ENCODE measurements around the gene CELF6.
"Not testable (repeated sequence)": the region's sequence is repeated elsewhere in the genome, so short reads cannot be mapped to it uniquely, and the experiment has no call there.

Gene CELF6

DNA sequence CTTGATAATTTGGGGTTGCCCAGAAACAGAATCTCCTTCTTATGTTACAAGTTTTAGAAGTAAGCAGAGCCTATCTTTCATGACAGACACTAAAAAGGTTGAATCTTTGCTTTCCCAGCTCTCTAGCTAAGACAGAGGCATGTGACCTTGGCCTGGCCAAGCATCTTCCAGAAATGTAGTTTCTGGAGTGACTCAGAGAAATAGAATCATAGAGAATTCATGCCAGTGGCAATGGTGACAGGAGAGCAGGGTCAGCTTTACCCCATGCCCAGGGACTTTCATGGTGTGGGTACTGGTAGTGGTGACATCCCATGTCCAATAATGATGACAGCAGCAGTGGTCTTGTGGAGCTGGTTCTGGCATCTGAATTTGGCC is 43.6 kb downstream of the CELF6 start:
- H3K36me3 ChIP-seq (ENCODE audit: control insufficient read depth in 5 of 5, insufficient read depth in 5 of 5, low read length in 5 of 5), result no peaks in the 10 kb centered on the region
- no peak overlapping the region for H3K9ac ChIP-seq (ENCODE audit: low read length in 5 of 5)
- no peak overlapping the region for H3K4me3 ChIP-seq (ENCODE audit: low read depth in 1 of 5, low read length in 5 of 5)
- no peak overlapping the region for H3K27ac ChIP-seq (ENCODE audit: low read depth, low read length)
- peaks cover 2 to 31% (median 29%) of the 10 kb centered on the region in 5 donors for H3K4me1 ChIP-seq (ENCODE audit: control insufficient read depth in 5 of 5, insufficient read depth in 5 of 5, low read length in 5 of 5)
- no peaks in the 10 kb centered on the region for H3K27me3 ChIP-seq (ENCODE audit: control insufficient read depth in 5 of 5, insufficient read depth in 4 of 5, low read length in 5 of 5)
- H3K9me3 ChIP-seq (ENCODE audit: control insufficient read depth in 5 of 5, low read length in 5 of 5), result no peaks in the 10 kb centered on the region

DNA sequence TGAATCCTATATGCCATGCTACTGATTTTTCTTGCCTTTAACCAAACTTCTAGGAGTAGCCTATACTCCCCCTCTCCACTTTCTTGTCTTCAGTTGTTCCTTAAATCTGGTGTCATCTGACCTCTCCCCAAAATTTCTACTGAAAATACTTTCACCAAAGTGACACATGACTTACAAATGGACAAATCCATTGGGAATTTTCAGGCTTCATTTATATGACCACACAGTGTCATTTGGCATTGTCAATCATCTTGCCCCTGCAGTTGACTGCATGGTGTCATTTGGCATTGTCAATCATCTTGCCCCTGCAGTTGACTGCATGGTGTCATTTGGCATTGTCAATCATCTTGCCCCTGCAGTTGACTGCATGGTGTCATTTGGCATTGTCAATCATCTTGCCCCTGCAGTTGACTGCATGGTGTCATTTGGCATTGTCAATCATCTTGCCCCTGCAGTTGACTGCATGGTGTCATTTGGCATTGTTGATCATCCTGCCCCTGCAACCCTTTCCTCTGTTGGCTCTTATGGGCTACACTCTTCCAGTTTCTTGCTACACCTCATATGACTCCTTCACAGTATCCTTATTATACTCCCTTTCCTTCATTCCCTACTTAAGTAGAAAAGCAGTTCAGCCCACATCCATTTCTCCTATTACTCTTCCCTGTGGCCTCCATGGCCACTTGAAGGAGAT is 44.2 kb downstream of the CELF6 start:
- not testable (repeated sequence) for H3K27ac ChIP-seq (ENCODE audit: low read depth, low read length); H3K4me3 ChIP-seq (ENCODE audit: low read depth in 1 of 5, low read length in 5 of 5); H3K9ac ChIP-seq (ENCODE audit: low read length in 5 of 5); H3K27me3 ChIP-seq (ENCODE audit: control insufficient read depth in 5 of 5, insufficient read depth in 4 of 5, low read length in 5 of 5); H3K9me3 ChIP-seq (ENCODE audit: control insufficient read depth in 5 of 5, low read length in 5 of 5); H3K36me3 ChIP-seq (ENCODE audit: control insufficient read depth in 5 of 5, insufficient read depth in 5 of 5, low read length in 5 of 5)
- H3K4me1 ChIP-seq (ENCODE audit: control insufficient read depth in 5 of 5, insufficient read depth in 5 of 5, low read length in 5 of 5), result peaks cover 2 to 31% (median 29%) of the 10 kb centered on the region in 5 donors

DNA sequence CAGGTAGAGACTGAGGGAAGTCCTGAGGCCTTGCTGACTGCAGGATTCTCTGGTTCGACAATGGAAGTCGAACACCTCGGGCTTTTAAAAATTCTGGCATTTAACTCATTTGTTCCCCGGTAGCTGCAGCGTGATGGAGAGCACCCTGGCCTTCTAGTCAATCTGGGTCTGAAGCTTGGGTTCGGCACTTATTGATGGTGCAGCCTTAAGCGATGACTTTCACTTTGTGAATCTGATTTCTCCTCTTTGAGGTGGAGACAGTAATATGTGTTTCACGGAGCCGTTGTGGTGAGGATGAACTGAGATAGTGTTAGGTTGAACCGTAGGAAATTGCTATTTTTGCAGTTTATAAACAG is 47.0 kb downstream of the CELF6 start:
- H3K9ac ChIP-seq (ENCODE audit: low read length in 5 of 5), result peak overlapping the region in 4 of 5 donors; percentile 11 to 80 (median 68)
- H3K9me3 ChIP-seq (ENCODE audit: control insufficient read depth in 5 of 5, low read length in 5 of 5), result no peaks in the 10 kb centered on the region
- peaks cover 0 to 10% (median 2%) of the 10 kb centered on the region in 5 donors for H3K36me3 ChIP-seq (ENCODE audit: control insufficient read depth in 5 of 5, insufficient read depth in 5 of 5, low read length in 5 of 5)
- no peaks in the 10 kb centered on the region for H3K27me3 ChIP-seq (ENCODE audit: control insufficient read depth in 5 of 5, insufficient read depth in 4 of 5, low read length in 5 of 5)
- H3K27ac ChIP-seq (ENCODE audit: low read depth, low read length), result peak overlapping the region; percentile 3
- H3K4me3 ChIP-seq (ENCODE audit: low read depth in 1 of 5, low read length in 5 of 5), result peak overlapping the region; percentile 39 to 87 (median 76)
- H3K4me1 ChIP-seq (ENCODE audit: control insufficient read depth in 5 of 5, insufficient read depth in 5 of 5, low read length in 5 of 5), result peaks cover 2 to 25% (median 22%) of the 10 kb centered on the region in 5 donors

- Histone ChIP-seq H3K4me1 (ENCODE audit: control insufficient read depth in 5 of 5, insufficient read depth in 5 of 5, low read length in 5 of 5) (peaks cover 2 to 25% (median 22%) of the 10 kb centered on the region in 5 donors), H3K36me3 (ENCODE audit: control insufficient read depth in 5 of 5, insufficient read depth in 5 of 5, low read length in 5 of 5) (peaks cover 1 to 15% (median 3%) of the 10 kb centered on the region in 5 donors), H3K9ac (ENCODE audit: low read length in 5 of 5) (peak within 1 kb of the TSS; percentile 91 to 98 (median 96)), H3K4me3 (ENCODE audit: low read depth in 1 of 5, low read length in 5 of 5) (peak within 1 kb of the TSS; percentile 83 to 88 (median 87)), H3K27ac (ENCODE audit: low read depth, low read length) (peak within 1 kb of the TSS; percentile 75), H3K9me3 (ENCODE audit: control insufficient read depth in 5 of 5, low read length in 5 of 5) (no peaks in the 10 kb centered on the region), H3K27me3 (ENCODE audit: control insufficient read depth in 5 of 5, insufficient read depth in 4 of 5, low read length in 5 of 5) (no peaks in the 10 kb centered on the region)
Observed at GRCh38 chr15:72272213-72272996, 47.6 kb downstream of the CELF6 start, which contains the start of gene PARP6. TSS of gene PARP6 (minus strand) at chr15:72272554. CDS start at chr15:72267477, 5,077 bp downstream.

GRCh38 chr15:72271895-72272212 is 48.1 kb downstream of the CELF6 start:
- H3K36me3 ChIP-seq (ENCODE audit: control insufficient read depth in 5 of 5, insufficient read depth in 5 of 5, low read length in 5 of 5), result peaks cover 7 to 21% (median 7%) of the 10 kb centered on the region in 5 donors
- no peaks in the 10 kb centered on the region for H3K9me3 ChIP-seq (ENCODE audit: control insufficient read depth in 5 of 5, low read length in 5 of 5)
- peaks cover 2 to 25% (median 22%) of the 10 kb centered on the region in 5 donors for H3K4me1 ChIP-seq (ENCODE audit: control insufficient read depth in 5 of 5, insufficient read depth in 5 of 5, low read length in 5 of 5)
- H3K4me3 ChIP-seq (ENCODE audit: low read depth in 1 of 5, low read length in 5 of 5), result peak overlapping the region; percentile 83 to 88 (median 87)
- H3K9ac ChIP-seq (ENCODE audit: low read length in 5 of 5), result peak overlapping the region; percentile 91 to 98 (median 96)
- peak overlapping the region; percentile 75 for H3K27ac ChIP-seq (ENCODE audit: low read depth, low read length)
- H3K27me3 ChIP-seq (ENCODE audit: control insufficient read depth in 5 of 5, insufficient read depth in 4 of 5, low read length in 5 of 5), result no peaks in the 10 kb centered on the region

DNA sequence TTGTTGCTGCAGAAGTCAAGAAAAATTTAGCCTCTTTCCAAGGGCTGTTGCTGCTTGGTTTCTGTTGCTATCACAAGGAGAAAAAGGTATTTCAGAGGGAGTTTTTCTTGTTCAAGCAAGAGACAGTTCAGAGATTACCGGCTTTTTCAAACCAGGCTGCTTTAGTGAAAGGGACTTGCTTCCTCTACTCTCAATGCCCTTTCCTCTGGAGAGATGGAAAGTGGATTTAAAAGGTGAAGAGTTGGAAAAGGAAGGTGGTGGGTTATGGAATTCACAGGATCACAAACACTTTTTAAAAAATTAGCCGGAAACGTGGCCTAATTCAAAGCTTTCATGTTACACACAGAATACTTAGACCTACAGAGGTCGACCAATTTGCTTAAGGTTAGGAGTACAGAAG is 48.7 kb downstream of the CELF6 start:
- peak overlapping the region in 4 of 5 donors; percentile 95 to 98 (median 97) for H3K9ac ChIP-seq (ENCODE audit: low read length in 5 of 5)
- peaks cover 2 to 25% (median 22%) of the 10 kb centered on the region in 5 donors for H3K4me1 ChIP-seq (ENCODE audit: control insufficient read depth in 5 of 5, insufficient read depth in 5 of 5, low read length in 5 of 5)
- H3K27ac ChIP-seq (ENCODE audit: low read depth, low read length), result no peak overlapping the region
- no peaks in the 10 kb centered on the region for H3K9me3 ChIP-seq (ENCODE audit: control insufficient read depth in 5 of 5, low read length in 5 of 5)
- H3K36me3 ChIP-seq (ENCODE audit: control insufficient read depth in 5 of 5, insufficient read depth in 5 of 5, low read length in 5 of 5), result peaks cover 13 to 27% (median 13%) of the 10 kb centered on the region in 5 donors
- H3K4me3 ChIP-seq (ENCODE audit: low read depth in 1 of 5, low read length in 5 of 5), result peak overlapping the region in 4 of 5 donors; percentile 83 to 88 (median 86)
- no peaks in the 10 kb centered on the region for H3K27me3 ChIP-seq (ENCODE audit: control insufficient read depth in 5 of 5, insufficient read depth in 4 of 5, low read length in 5 of 5)

DNA sequence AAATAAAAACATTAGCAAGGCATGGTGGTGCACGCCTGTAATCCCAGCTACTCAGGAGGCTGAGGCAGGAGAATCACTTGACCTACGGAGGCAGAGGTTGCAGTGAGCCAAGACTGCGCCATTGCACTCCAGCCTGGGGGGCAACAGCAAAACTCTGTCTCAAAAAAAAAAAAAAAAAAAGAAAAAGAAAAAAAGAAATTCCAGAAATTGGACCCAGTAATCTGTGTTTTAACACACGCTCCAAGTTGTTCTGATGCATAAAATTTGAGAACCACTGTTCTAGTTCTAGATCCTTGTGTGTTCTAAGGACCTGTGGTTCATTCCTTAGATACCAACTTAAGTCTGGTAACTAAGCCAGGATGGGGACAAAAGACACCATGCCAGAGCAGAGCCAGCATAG is 50.2 kb downstream of the CELF6 start:
- Histone ChIP-seq H3K36me3 (ENCODE audit: control insufficient read depth in 5 of 5, insufficient read depth in 5 of 5, low read length in 5 of 5) (peaks cover 28 to 42% (median 28%) of the 10 kb centered on the region in 5 donors), H3K9ac (ENCODE audit: low read length in 5 of 5) (peak overlapping the region in 1 of 5 donors; percentile 30), H3K4me1 (ENCODE audit: control insufficient read depth in 5 of 5, insufficient read depth in 5 of 5, low read length in 5 of 5) (peaks cover 2 to 25% (median 22%) of the 10 kb centered on the region in 5 donors), H3K4me3 (ENCODE audit: low read depth in 1 of 5, low read length in 5 of 5) (no peak overlapping the region), H3K27me3 (ENCODE audit: control insufficient read depth in 5 of 5, insufficient read depth in 4 of 5, low read length in 5 of 5) (no peaks in the 10 kb centered on the region), H3K9me3 (ENCODE audit: control insufficient read depth in 5 of 5, low read length in 5 of 5) (no peaks in the 10 kb centered on the region), H3K27ac (ENCODE audit: low read depth, low read length) (no peak overlapping the region)

DNA sequence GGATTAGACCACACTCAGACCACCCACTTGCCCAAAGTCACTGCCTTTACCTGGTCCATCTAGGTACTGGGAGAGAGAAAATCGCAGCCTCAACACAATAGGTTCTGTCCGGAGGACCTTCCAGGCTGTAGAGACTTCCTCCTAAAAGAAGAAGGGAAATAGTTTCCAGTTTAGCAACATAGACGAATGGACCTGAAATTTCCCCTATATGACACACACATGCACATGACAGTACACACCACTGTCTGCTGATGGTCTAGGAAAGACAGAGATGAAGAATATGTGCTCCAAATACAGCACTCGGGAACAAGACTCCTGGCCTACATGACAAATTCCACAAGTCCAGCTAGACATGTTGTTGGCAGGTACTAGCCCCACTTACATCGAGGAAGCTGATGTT is 54.9 kb downstream of the CELF6 start:
- Histone ChIP-seq H3K9me3 (ENCODE audit: control insufficient read depth in 5 of 5, low read length in 5 of 5) (no peaks in the 10 kb centered on the region), H3K4me3 (ENCODE audit: low read depth in 1 of 5, low read length in 5 of 5) (no peak overlapping the region), H3K27me3 (ENCODE audit: control insufficient read depth in 5 of 5, insufficient read depth in 4 of 5, low read length in 5 of 5) (no peaks in the 10 kb centered on the region), H3K4me1 (ENCODE audit: control insufficient read depth in 5 of 5, insufficient read depth in 5 of 5, low read length in 5 of 5) (no peaks in the 10 kb centered on the region), H3K36me3 (ENCODE audit: control insufficient read depth in 5 of 5, insufficient read depth in 5 of 5, low read length in 5 of 5) (peaks cover 68 to 89% (median 73%) of the 10 kb centered on the region in 5 donors), H3K27ac (ENCODE audit: low read depth, low read length) (no peak overlapping the region), H3K9ac (ENCODE audit: low read length in 5 of 5) (no peak overlapping the region)

GRCh38 chr15:72252663-72253299 is 67.2 kb downstream of the CELF6 start:
- no peaks in the 10 kb centered on the region for H3K4me1 ChIP-seq (ENCODE audit: control insufficient read depth in 5 of 5, insufficient read depth in 5 of 5, low read length in 5 of 5)
- H3K27ac ChIP-seq (ENCODE audit: low read depth, low read length), result no peak overlapping the region
- no peak overlapping the region for H3K4me3 ChIP-seq (ENCODE audit: low read depth in 1 of 5, low read length in 5 of 5)
- H3K9me3 ChIP-seq (ENCODE audit: control insufficient read depth in 5 of 5, low read length in 5 of 5), result no peaks in the 10 kb centered on the region
- peaks cover 59 to 97% (median 92%) of the 10 kb centered on the region in 5 donors for H3K36me3 ChIP-seq (ENCODE audit: control insufficient read depth in 5 of 5, insufficient read depth in 5 of 5, low read length in 5 of 5)
- no peaks in the 10 kb centered on the region for H3K27me3 ChIP-seq (ENCODE audit: control insufficient read depth in 5 of 5, insufficient read depth in 4 of 5, low read length in 5 of 5)
- no peak overlapping the region for H3K9ac ChIP-seq (ENCODE audit: low read length in 5 of 5)

Data from subcutaneous abdominal adipose tissue (tissue), 5 donors.